Measurements from ENCODE around the gene DNAJC22.

The DNAJC22 gene

GRCh38 chr12:49355913-49356312 lies 9.2 kb downstream of the DNAJC22 start:
- peaks cover 9% of the 10 kb centered on the region for H3K27me3 ChIP-seq (ENCODE audit: control insufficient read depth, insufficient read depth, low read length)
- H3K9ac ChIP-seq (ENCODE audit: low read depth, low read length) = no peak overlapping the region
- no peak overlapping the region for H3K4me3 ChIP-seq (ENCODE audit: low read depth, low read length)
- no peaks in the 10 kb centered on the region for H3K4me1 ChIP-seq (ENCODE audit: control insufficient read depth, insufficient read depth, low read length)
- no peaks in the 10 kb centered on the region for H3K9me3 ChIP-seq (ENCODE audit: control insufficient read depth, insufficient read depth, low read length)
- no peaks in the 10 kb centered on the region for H3K36me3 ChIP-seq (ENCODE audit: control insufficient read depth, insufficient read depth, low read length)

GRCh38 chr12:49357103-49357678 lies 10.5 kb downstream of the DNAJC22 start:
- H3K27me3 ChIP-seq (ENCODE audit: control insufficient read depth, insufficient read depth, low read length) = peaks cover 9% of the 10 kb centered on the region
- no peaks in the 10 kb centered on the region for H3K4me1 ChIP-seq (ENCODE audit: control insufficient read depth, insufficient read depth, low read length)
- no peak overlapping the region for H3K4me3 ChIP-seq (ENCODE audit: low read depth, low read length)
- no peaks in the 10 kb centered on the region for H3K9me3 ChIP-seq (ENCODE audit: control insufficient read depth, insufficient read depth, low read length)
- no peak overlapping the region for H3K9ac ChIP-seq (ENCODE audit: low read depth, low read length)
- H3K36me3 ChIP-seq (ENCODE audit: control insufficient read depth, insufficient read depth, low read length) = no peaks in the 10 kb centered on the region

- Histone ChIP-seq H3K4me1 (ENCODE audit: control insufficient read depth, insufficient read depth, low read length) (no peaks in the 10 kb centered on the region), H3K4me3 (ENCODE audit: low read depth, low read length) (no peak overlapping the region), H3K9ac (ENCODE audit: low read depth, low read length) (no peak overlapping the region), H3K27me3 (ENCODE audit: control insufficient read depth, insufficient read depth, low read length) (peaks cover 3% of the 10 kb centered on the region), H3K9me3 (ENCODE audit: control insufficient read depth, insufficient read depth, low read length) (no peaks in the 10 kb centered on the region), H3K36me3 (ENCODE audit: control insufficient read depth, insufficient read depth, low read length) (no peaks in the 10 kb centered on the region)
Observed at GRCh38 chr12:49358483-49359141, 11.9 kb downstream of the DNAJC22 start.

- Histone ChIP-seq H3K36me3 (ENCODE audit: control insufficient read depth, insufficient read depth, low read length) (no peaks in the 10 kb centered on the region), H3K27me3 (ENCODE audit: control insufficient read depth, insufficient read depth, low read length) (peaks cover 7% of the 10 kb centered on the region), H3K4me3 (ENCODE audit: low read depth, low read length) (no peak overlapping the region), H3K9ac (ENCODE audit: low read depth, low read length) (no peak overlapping the region), H3K9me3 (ENCODE audit: control insufficient read depth, insufficient read depth, low read length) (no peaks in the 10 kb centered on the region), H3K4me1 (ENCODE audit: control insufficient read depth, insufficient read depth, low read length) (no peaks in the 10 kb centered on the region)
Observed at GRCh38 chr12:49359671-49360070, 13.0 kb downstream of the DNAJC22 start.

GRCh38 chr12:49362077-49362476 lies 15.4 kb downstream of the DNAJC22 start:
- Histone ChIP-seq H3K4me1 (ENCODE audit: control insufficient read depth, insufficient read depth, low read length) (no peaks in the 10 kb centered on the region), H3K36me3 (ENCODE audit: control insufficient read depth, insufficient read depth, low read length) (no peaks in the 10 kb centered on the region), H3K9ac (ENCODE audit: low read depth, low read length) (no peak overlapping the region), H3K9me3 (ENCODE audit: control insufficient read depth, insufficient read depth, low read length) (no peaks in the 10 kb centered on the region), H3K4me3 (ENCODE audit: low read depth, low read length) (no peak overlapping the region), H3K27me3 (ENCODE audit: control insufficient read depth, insufficient read depth, low read length) (peaks cover 18% of the 10 kb centered on the region)

- no peak overlapping the region for H3K4me3 ChIP-seq (ENCODE audit: low read depth, low read length)
- peaks cover 18% of the 10 kb centered on the region for H3K27me3 ChIP-seq (ENCODE audit: control insufficient read depth, insufficient read depth, low read length)
- H3K4me1 ChIP-seq (ENCODE audit: control insufficient read depth, insufficient read depth, low read length) = peaks cover 6% of the 10 kb centered on the region
- no peaks in the 10 kb centered on the region for H3K36me3 ChIP-seq (ENCODE audit: control insufficient read depth, insufficient read depth, low read length)
- no peaks in the 10 kb centered on the region for H3K9me3 ChIP-seq (ENCODE audit: control insufficient read depth, insufficient read depth, low read length)
- H3K9ac ChIP-seq (ENCODE audit: low read depth, low read length) = no peak overlapping the region
Observed at GRCh38 chr12:49364989-49365388, 18.3 kb downstream of the DNAJC22 start.

GRCh38 chr12:49365542-49365941 lies 18.9 kb downstream of the DNAJC22 start:
- Histone ChIP-seq H3K36me3 (ENCODE audit: control insufficient read depth, insufficient read depth, low read length) (no peaks in the 10 kb centered on the region), H3K4me1 (ENCODE audit: control insufficient read depth, insufficient read depth, low read length) (peaks cover 6% of the 10 kb centered on the region), H3K4me3 (ENCODE audit: low read depth, low read length) (no peak overlapping the region), H3K9me3 (ENCODE audit: control insufficient read depth, insufficient read depth, low read length) (no peaks in the 10 kb centered on the region), H3K27me3 (ENCODE audit: control insufficient read depth, insufficient read depth, low read length) (peaks cover 18% of the 10 kb centered on the region), H3K9ac (ENCODE audit: low read depth, low read length) (no peak overlapping the region)

GRCh38 chr12:49366096-49366651 lies 19.5 kb downstream of the DNAJC22 start:
- peaks cover 18% of the 10 kb centered on the region for H3K27me3 ChIP-seq (ENCODE audit: control insufficient read depth, insufficient read depth, low read length)
- peak overlapping the region; percentile 87 for H3K4me3 ChIP-seq (ENCODE audit: low read depth, low read length)
- H3K9me3 ChIP-seq (ENCODE audit: control insufficient read depth, insufficient read depth, low read length) = no peaks in the 10 kb centered on the region
- H3K4me1 ChIP-seq (ENCODE audit: control insufficient read depth, insufficient read depth, low read length) = peaks cover 6% of the 10 kb centered on the region
- peak overlapping the region; percentile 85 for H3K9ac ChIP-seq (ENCODE audit: low read depth, low read length)
- no peaks in the 10 kb centered on the region for H3K36me3 ChIP-seq (ENCODE audit: control insufficient read depth, insufficient read depth, low read length)

GRCh38 chr12:49366652-49367380 lies 20.1 kb downstream of the DNAJC22 start:
- peaks cover 6% of the 10 kb centered on the region for H3K4me1 ChIP-seq (ENCODE audit: control insufficient read depth, insufficient read depth, low read length)
- peak overlapping the region; percentile 87 for H3K4me3 ChIP-seq (ENCODE audit: low read depth, low read length)
- H3K36me3 ChIP-seq (ENCODE audit: control insufficient read depth, insufficient read depth, low read length) = no peaks in the 10 kb centered on the region
- peak overlapping the region; percentile 85 for H3K9ac ChIP-seq (ENCODE audit: low read depth, low read length)
- no peaks in the 10 kb centered on the region for H3K9me3 ChIP-seq (ENCODE audit: control insufficient read depth, insufficient read depth, low read length)
- peaks cover 18% of the 10 kb centered on the region for H3K27me3 ChIP-seq (ENCODE audit: control insufficient read depth, insufficient read depth, low read length)

- H3K4me1 ChIP-seq (ENCODE audit: control insufficient read depth, insufficient read depth, low read length) = peaks cover 6% of the 10 kb centered on the region
- peak within 1 kb of the TSS; percentile 93 for H3K4me3 ChIP-seq (ENCODE audit: low read depth, low read length)
- H3K36me3 ChIP-seq (ENCODE audit: control insufficient read depth, insufficient read depth, low read length) = no peaks in the 10 kb centered on the region
- peaks cover 18% of the 10 kb centered on the region for H3K27me3 ChIP-seq (ENCODE audit: control insufficient read depth, insufficient read depth, low read length)
- peak within 1 kb of the TSS; percentile 85 for H3K9ac ChIP-seq (ENCODE audit: low read depth, low read length)
- no peaks in the 10 kb centered on the region for H3K9me3 ChIP-seq (ENCODE audit: control insufficient read depth, insufficient read depth, low read length)
Observed at GRCh38 chr12:49367381-49368239, 20.9 kb downstream of the DNAJC22 start, which contains the start of gene SPATS2. Gene SPATS2 (plus strand): TSS chr12:49367462. CDS start chr12:49461013, 93,551 bp downstream.

- H3K27me3 ChIP-seq (ENCODE audit: control insufficient read depth, insufficient read depth, low read length) = peaks cover 18% of the 10 kb centered on the region
- no peaks in the 10 kb centered on the region for H3K9me3 ChIP-seq (ENCODE audit: control insufficient read depth, insufficient read depth, low read length)
- peak overlapping the region; percentile 65 for H3K9ac ChIP-seq (ENCODE audit: low read depth, low read length)
- peak overlapping the region; percentile 93 for H3K4me3 ChIP-seq (ENCODE audit: low read depth, low read length)
- H3K4me1 ChIP-seq (ENCODE audit: control insufficient read depth, insufficient read depth, low read length) = peaks cover 6% of the 10 kb centered on the region
- H3K36me3 ChIP-seq (ENCODE audit: control insufficient read depth, insufficient read depth, low read length) = no peaks in the 10 kb centered on the region
Observed at GRCh38 chr12:49368240-49368600, 21.5 kb downstream of the DNAJC22 start.

All from iPS-15b (cell line).